ENCODE data around the gene C11orf42. TPM values are rescaled to one million over a fixed set of nuclear protein-coding genes. Genes with fewer than 3 reads are reported as not detected.

Gene C11orf42
- total and polyA plus RNA-seq, 4 donors = not detected

DNA sequence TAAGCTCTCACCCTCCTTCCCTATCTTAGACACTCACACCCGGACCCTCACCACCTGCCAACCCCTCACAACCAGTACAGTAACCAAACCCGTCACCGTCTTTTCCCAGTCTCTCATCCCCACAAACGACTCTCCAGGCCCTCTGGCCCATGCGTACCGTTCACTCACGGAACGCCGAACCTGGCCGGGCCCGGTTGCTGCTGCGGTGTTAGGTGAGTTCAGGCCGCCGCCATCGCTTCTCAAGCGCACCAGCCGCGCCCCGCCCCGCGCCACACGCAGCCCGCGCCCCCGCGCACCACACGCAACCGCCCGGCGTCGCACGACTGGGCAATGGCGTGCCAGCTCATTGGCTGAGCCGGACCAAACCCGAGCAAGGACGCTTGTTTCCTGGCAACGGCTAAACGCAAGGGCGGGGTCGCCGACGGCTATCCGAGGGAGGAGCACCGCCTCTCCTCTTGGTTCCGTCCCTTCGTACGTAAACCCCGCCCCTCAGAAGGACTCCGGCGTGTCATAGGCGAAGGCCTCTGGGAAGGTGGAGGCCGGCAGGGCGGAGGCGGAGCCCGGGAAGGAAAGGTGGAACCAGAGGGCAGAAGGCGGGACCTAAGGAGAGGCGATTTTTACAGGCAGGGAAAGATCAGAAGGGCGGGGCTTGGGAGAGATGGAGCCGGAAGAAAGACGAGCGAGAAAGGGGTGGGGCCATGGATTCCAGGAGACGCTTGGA, 29.2 kb downstream of the C11orf42 start, which contains the start of gene FHIP1B:
FHIP1B (minus strand) TSS at position 250 of the 721 bp plus-strand sequence. CDS start 10,120 bp downstream, outside the sequence.
- H3K9me3 ChIP-seq (ENCODE audit: control insufficient read depth in 4 of 4, insufficient read depth in 3 of 4, low read length in 3 of 4) = no peaks in the 10 kb centered on the region
- peak; percentile 98 for ATAC-seq (ENCODE audit: insufficient read depth, low FRiP score)
- WGBS, 2 donors = 0% methylated on average over 60 to 62 of the region's 62 CpGs
- no peaks in the 10 kb centered on the region for H3K36me3 ChIP-seq (ENCODE audit: control insufficient read depth in 4 of 4, insufficient read depth in 4 of 4, low read length in 4 of 4)
- no peaks in the 10 kb centered on the region for H3K27me3 ChIP-seq (ENCODE audit: control insufficient read depth in 3 of 3, insufficient read depth in 3 of 3, low read length in 2 of 3)
- peak within 1 kb of the TSS; percentile 81 for H3K4me3 ChIP-seq
- peaks cover 0 to 10% (median 6%) of the 10 kb centered on the region in 5 donors for H3K4me1 ChIP-seq (ENCODE audit: control insufficient read depth in 5 of 5, insufficient read depth in 5 of 5, low read length in 5 of 5)
- TF ChIP-seq, protein P1, sequence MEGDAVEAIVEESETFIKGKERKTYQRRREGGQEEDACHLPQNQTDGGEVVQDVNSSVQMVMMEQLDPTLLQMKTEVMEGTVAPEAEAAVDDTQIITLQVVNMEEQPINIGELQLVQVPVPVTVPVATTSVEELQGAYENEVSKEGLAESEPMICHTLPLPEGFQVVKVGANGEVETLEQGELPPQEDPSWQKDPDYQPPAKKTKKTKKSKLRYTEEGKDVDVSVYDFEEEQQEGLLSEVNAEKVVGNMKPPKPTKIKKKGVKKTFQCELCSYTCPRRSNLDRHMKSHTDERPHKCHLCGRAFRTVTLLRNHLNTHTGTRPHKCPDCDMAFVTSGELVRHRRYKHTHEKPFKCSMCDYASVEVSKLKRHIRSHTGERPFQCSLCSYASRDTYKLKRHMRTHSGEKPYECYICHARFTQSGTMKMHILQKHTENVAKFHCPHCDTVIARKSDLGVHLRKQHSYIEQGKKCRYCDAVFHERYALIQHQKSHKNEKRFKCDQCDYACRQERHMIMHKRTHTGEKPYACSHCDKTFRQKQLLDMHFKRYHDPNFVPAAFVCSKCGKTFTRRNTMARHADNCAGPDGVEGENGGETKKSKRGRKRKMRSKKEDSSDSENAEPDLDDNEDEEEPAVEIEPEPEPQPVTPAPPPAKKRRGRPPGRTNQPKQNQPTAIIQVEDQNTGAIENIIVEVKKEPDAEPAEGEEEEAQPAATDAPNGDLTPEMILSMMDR (IDR thresholded peaks at IDR 0.05; ENCODE audit: control extremely low read depth, extremely low read depth) = no peak
- DNase-seq = peak; percentile 99 to 100 (median 100)
- H3K27ac ChIP-seq (ENCODE audit: low read depth in 1 of 2, low read length in 1 of 2) = peak within 1 kb of the TSS; percentile 80 to 91
- H3K9ac ChIP-seq (ENCODE audit: insufficient read depth in 1 of 2, low read length in 2 of 2) = peak within 1 kb of the TSS; percentile 52 to 94

DNA sequence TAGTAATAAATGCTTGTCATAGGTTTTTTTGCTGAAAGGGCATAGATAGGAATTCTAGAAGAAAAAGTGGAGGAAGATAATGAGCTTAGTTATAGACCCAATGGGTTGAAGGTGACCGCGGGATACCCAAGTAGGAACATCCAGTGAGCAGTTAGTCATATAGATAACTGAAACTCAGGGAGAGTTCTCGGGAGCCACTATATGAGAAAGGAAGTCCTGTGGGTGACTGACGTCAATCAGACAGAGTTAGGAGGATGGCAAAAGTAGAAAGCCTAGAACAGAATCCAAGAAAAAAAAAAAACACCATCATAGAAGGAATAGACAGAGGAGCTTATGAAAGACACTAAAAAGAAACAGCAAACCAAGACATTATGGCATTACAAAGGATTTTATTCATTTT, 31.9 kb downstream of the C11orf42 start:
- TF ChIP-seq, protein P1 (IDR thresholded peaks at IDR 0.05; ENCODE audit: control extremely low read depth, extremely low read depth) = no peak
- Histone ChIP-seq H3K9me3 (ENCODE audit: control insufficient read depth in 4 of 4, insufficient read depth in 3 of 4, low read length in 3 of 4) (no peaks in the 10 kb centered on the region), H3K9ac (ENCODE audit: insufficient read depth in 1 of 2, low read length in 2 of 2) (no peak overlapping the region), H3K4me1 (ENCODE audit: control insufficient read depth in 5 of 5, insufficient read depth in 5 of 5, low read length in 5 of 5) (peaks cover 0 to 10% (median 6%) of the 10 kb centered on the region in 5 donors), H3K36me3 (ENCODE audit: control insufficient read depth in 4 of 4, insufficient read depth in 4 of 4, low read length in 4 of 4) (no peaks in the 10 kb centered on the region), H3K4me3 (no peak overlapping the region), H3K27ac (ENCODE audit: low read depth in 1 of 2, low read length in 1 of 2) (no peak overlapping the region), H3K27me3 (ENCODE audit: control insufficient read depth in 3 of 3, insufficient read depth in 3 of 3, low read length in 2 of 3) (no peaks in the 10 kb centered on the region)
- no peak for ATAC-seq (ENCODE audit: insufficient read depth, low FRiP score)
- WGBS, 2 donors = 68 to 76% methylated on average over 4 of the region's 4 CpGs
- no peak for DNase-seq

DNA sequence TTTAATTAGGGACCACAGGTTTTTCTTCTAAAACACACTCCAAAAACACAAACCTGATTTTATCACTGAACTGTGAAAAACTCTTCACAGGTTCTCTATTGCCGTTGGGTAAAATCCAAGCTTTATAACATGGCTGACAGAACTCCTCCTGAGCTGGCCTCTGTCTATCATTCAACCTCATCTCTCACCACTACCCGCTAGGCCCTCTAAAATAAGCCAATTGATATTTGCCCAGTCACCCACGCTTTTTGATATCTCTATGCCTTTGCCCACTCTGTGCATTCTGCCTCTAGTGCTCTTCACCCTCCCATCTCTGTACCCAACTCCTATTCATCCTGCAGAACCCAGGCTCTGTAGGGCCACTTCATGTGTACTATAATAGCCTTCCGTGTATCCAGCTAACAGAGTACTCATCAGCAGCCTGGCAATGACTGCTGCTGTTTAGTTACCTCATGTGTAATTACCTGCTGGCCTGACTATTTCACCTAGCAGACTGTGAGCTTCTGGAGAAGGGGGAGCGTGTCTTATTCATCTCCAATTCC, 32.5 kb downstream of the C11orf42 start:
- WGBS, 2 donors = 90 to 91% methylated on average over 5 of the region's 5 CpGs
- Histone ChIP-seq H3K9ac (ENCODE audit: insufficient read depth in 1 of 2, low read length in 2 of 2) (no peak overlapping the region), H3K4me1 (ENCODE audit: control insufficient read depth in 5 of 5, insufficient read depth in 5 of 5, low read length in 5 of 5) (peaks cover 0 to 10% (median 6%) of the 10 kb centered on the region in 5 donors), H3K4me3 (no peak overlapping the region), H3K36me3 (ENCODE audit: control insufficient read depth in 4 of 4, insufficient read depth in 4 of 4, low read length in 4 of 4) (no peaks in the 10 kb centered on the region), H3K27ac (ENCODE audit: low read depth in 1 of 2, low read length in 1 of 2) (no peak overlapping the region), H3K27me3 (ENCODE audit: control insufficient read depth in 3 of 3, insufficient read depth in 3 of 3, low read length in 2 of 3) (no peaks in the 10 kb centered on the region), H3K9me3 (ENCODE audit: control insufficient read depth in 4 of 4, insufficient read depth in 3 of 4, low read length in 3 of 4) (no peaks in the 10 kb centered on the region)
- TF ChIP-seq, protein P1 (IDR thresholded peaks at IDR 0.05; ENCODE audit: control extremely low read depth, extremely low read depth) = no peak
- ATAC-seq (ENCODE audit: insufficient read depth, low FRiP score) (no peak), DNase-seq (no peak)

Measured in lung (tissue), 12 donors.